Stimulated activated CD8-positive, alpha-beta memory T cell treated with anti-CD3 and anti-CD28 coated beads, Interleukin-12 subunit alpha, Interleukin-12 subunit beta, amount 100 ng/mL, for 4 hours (primary cell): ENCODE measurements around the gene SMIM41.

Experiments
- DNase-seq: peaks from one replicate; pipeline ENCODE4 v3.0.0-alpha.2; 2020; ENCODE audit warnings: low read depth

SMIM41 gene

DNA sequence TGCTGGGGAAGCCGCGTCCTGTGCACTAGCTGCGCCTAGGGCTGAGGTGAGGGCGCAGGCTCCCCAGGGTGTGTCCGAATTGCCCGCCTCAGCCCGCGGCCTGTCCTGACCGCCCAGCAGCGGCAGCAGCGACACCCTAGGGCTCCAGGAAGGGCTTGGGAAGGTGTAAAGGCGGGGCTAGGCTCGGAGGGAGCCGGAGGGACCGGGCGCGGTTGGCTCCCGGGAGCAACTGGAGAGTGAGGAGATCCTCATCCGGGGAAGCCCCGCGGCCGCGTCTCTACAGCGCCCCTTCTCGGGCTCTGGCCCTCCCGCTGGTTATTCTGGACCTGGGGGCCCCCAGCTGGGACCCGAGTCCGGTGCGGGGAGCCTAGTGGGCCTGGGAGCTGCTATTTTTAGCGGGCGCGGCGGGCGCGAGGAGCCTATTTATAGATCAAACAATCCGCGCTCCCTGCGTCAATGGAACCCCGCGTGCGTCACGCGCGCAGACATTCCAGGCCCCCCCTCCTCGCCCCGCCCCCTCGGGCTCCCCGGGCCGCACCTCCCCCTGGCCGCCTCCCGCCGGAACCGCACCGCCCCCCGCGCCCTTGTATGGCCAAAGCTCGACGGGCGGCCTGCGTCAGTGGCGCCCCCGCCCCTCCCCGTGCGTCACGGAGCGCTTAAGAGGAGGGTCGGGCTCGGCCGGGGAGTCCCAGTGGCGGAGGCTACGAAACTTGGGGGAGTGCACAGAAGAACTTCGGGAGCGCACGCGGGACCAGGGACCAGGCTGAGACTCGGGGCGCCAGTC, 28.6 kb upstream of the SMIM41 start, which contains the start of gene NR4A1:
Gene NR4A1, plus strand, starts transcription at position 685 of the 784 bp plus-strand sequence. CDS start 2,887 bp downstream, outside the sequence.
- peak; percentile 100 for DNase-seq

DNA sequence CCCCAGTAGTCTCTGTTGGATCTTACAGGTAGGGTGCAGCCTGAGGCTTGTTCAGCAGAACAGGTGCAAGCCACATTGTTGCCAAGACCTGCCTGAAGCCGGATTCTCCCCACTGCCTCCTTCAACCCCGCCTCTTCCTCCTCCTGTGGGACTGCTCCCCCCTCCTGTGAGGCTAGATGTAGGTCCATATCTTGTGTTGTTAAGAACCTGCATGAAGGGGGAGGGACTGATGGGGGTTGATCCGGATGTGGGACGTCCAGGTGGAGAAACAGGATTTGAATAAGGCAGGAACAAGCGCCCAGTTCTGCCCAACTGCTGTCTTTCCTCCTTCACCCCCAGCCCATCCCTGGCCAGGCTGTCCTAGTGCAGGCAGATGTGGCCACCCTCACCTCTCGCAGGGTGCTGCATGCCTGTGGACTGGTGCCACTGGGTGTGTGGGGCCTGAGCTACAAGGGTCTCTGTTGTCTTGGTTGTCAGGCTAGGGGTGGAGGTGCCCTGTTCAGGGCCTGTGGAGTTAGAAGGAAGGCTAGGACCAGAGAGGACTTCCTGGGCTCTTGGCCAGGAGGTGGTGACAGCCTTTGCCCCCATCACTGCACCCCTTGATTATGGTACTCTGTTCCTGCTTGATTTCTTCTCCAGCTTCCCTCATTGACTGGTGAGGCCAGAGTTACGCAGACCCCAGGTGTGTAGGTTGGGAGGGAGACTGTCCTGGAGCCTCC, 26.9 kb upstream of the SMIM41 start:
- DNase-seq, result no peak

DNA sequence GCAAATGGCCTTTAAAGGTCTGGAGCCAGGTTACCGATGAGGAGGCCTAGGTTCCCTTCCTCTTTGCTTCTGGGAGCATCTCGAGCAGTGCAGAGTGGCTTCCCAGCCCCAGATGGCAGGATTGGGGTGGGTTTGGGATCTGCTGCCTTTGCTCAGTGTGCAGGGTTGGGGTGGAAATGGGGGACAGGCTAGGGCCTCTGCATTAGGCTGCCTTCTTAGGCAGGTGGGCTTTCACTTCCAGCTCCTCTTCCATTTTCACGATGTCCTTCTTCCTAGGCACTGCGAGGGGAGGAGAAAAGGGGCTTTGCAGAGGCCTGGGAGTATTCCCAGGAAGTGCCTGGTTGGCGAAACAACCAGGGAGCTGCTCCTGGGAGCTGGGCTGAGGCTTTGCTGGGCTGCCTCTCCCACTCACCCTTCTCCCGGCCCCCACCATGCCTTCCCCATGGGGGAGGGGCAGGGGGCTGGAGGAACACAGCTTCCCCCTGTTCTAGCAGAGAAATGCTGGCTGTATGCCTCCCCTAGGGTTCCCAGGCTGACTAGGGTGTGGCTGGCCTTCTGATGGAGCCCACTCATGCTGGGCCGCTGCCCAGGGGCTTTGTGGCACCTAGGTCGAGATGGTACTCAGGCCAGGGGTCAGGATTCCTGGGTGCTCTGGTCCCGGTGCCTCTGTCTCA, 25.8 kb upstream of the SMIM41 start:
- DNase-seq, result no peak

DNA sequence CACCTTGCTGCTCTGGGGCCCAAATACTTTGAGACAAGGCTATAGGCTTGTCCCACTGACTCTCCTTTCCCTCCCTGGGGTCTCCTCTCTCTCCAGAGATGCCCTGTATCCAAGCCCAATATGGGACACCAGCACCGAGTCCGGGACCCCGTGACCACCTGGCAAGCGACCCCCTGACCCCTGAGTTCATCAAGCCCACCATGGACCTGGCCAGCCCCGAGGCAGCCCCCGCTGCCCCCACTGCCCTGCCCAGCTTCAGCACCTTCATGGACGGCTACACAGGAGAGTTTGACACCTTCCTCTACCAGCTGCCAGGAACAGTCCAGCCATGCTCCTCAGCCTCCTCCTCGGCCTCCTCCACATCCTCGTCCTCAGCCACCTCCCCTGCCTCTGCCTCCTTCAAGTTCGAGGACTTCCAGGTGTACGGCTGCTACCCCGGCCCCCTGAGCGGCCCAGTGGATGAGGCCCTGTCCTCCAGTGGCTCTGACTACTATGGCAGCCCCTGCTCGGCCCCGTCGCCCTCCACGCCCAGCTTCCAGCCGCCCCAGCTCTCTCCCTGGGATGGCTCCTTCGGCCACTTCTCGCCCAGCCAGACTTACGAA, 25.2 kb upstream of the SMIM41 start:
- no peak for DNase-seq

DNA sequence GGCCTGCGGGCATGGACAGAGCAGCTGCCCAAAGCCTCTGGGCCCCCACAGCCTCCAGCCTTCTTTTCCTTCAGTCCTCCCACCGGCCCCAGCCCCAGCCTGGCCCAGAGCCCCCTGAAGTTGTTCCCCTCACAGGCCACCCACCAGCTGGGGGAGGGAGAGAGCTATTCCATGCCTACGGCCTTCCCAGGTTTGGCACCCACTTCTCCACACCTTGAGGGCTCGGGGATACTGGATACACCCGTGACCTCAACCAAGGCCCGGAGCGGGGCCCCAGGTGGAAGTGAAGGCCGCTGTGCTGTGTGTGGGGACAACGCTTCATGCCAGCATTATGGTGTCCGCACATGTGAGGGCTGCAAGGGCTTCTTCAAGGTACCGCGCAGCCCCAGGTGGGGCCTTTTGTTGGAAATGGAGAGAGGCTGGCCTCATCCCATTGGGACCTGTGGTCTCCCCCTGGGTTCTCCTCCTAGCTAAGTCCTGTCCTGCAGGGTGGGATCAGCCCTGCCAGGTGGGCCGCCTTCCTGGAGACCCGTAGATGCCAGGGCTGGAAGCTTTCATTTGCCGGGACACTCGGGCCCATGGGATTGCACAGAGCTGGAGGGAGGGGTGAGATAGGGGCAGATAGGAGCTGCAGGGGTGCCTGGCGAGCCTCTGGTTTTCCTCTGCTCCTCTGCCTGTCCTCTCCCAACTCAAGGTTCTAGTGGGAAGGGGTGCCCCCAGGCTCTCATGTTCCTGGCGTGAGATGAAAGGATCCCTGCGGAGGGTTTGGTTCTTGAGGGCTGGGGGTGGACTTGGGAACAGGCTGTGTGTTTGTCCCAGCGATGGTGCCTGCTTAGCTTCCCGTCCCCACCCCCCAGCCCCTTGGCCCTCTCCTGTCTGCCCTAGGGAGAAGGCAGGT, 24.4 kb upstream of the SMIM41 start:
- no peak for DNase-seq

DNA sequence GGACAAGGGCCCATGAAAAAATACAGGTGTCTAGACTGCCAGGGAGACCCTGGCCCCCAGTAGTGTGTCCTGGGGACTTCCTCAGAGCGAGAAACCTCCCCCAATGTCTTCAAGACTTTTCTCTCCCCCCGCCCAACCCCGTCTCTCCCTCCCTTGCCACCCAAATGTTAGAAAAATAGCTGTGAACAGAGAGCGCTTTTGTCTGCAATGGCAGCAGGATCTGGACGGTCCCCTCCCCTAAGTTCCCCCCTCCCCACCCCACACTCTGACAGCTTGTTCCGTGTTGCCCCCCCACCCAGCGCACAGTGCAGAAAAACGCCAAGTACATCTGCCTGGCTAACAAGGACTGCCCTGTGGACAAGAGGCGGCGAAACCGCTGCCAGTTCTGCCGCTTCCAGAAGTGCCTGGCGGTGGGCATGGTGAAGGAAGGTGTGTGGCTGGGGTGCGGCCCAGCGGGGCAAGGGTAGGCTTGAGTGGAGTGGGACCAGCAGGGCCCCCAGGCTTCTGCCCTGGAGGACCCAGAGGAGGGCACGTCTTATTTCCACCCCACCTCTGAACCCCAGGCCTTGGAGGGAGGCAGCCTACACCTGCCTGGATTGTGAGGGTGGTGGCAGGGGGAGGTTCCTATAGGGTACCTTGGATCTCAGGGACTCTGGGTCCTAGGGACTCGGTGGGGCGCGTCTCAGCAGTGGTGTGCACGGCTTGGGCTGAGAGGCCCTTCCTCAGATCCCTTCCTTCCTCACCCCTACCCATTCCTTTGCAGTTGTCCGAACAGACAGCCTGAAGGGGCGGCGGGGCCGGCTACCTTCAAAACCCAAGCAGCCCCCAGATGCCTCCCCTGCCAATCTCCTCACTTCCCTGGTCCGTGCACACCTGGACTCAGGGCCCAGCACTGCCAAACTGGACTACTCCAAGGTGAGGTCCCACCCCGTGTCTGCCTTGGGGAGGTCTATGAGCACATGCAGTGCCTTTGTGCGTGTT, 23.5 kb upstream of the SMIM41 start:
- DNase-seq, result no peak

DNA sequence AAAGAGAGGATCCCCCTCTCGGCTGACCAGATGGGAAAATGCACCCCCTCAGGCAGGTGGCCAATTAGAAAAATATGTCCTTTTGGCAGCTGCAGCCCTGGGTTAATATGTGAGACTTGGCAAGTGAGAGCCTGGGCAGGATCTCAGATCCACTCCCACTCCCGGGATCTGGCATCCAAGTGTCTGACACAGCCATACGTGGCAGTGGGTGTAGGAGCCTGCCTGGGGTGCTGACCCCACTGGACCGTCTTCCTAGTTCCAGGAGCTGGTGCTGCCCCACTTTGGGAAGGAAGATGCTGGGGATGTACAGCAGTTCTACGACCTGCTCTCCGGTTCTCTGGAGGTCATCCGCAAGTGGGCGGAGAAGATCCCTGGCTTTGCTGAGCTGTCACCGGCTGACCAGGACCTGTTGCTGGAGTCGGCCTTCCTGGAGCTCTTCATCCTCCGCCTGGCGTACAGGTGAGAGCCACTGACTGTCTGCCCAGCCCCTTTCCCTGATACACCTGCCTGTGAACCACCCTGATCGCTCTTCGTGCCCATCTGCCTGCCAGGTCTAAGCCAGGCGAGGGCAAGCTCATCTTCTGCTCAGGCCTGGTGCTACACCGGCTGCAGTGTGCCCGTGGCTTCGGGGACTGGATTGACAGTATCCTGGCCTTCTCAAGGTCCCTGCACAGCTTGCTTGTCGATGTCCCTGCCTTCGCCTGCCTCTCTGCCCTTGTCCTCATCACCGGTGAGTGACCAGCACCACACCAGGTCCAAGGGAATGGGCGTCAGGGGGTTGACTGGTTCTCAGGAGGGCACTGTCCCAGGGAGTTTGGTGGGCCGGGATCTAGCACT, 22.5 kb upstream of the SMIM41 start:
- DNase-seq, result no peak

DNA sequence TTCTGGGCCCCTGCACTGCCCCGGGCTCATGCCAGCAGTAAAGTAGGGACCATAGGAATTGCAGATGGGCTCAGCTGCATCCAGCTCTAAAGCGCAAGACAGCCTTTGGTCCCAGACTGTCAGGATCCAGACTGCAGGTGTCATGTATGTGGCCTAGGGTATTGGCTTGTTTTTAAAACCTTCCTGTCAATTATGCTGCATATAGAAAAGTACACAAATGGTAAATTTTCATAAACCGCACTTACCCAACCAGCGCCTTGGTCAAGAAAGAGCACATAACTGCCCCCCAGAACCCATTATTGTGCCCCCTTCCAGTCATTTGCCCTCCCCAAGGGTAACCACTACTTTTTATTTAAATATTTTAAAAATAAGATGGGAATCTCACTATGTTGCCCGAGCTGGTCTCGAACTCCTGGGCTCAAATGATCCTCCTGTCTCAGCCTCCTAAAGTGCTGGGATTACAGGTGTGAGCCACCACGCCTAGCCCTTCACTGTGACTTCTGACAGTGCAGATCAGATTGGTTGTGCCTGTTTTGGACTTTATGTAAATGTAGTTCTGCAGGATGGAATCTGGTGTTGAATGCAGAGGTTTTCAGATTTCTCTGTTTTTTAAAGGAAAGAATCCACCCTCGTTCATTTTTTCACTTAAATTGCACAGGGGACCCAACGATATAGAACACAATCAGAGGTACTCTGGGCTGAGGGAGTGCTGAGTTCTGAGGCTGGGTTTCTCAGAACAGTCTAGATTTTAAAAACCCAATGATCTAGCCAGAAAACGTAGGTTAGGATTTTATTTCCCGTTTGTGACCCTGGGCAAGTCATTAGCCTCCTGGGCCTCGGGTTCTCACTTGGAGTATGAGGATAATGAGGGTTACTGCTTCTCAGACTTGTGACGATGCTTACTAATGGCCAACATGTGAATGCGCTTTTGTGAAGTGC, 21.6 kb upstream of the SMIM41 start:
- DNase-seq, result no peak

DNA sequence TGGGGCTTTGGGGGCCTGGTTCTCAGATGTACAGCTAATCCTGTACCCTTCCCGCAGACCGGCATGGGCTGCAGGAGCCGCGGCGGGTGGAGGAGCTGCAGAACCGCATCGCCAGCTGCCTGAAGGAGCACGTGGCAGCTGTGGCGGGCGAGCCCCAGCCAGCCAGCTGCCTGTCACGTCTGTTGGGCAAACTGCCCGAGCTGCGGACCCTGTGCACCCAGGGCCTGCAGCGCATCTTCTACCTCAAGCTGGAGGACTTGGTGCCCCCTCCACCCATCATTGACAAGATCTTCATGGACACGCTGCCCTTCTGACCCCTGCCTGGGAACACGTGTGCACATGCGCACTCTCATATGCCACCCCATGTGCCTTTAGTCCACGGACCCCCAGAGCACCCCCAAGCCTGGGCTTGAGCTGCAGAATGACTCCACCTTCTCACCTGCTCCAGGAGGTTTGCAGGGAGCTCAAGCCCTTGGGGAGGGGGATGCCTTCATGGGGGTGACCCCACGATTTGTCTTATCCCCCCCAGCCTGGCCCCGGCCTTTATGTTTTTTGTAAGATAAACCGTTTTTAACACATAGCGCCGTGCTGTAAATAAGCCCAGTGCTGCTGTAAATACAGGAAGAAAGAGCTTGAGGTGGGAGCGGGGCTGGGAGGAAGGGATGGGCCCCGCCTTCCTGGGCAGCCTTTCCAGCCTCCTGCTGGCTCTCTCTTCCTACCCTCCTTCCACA, 20.7 kb upstream of the SMIM41 start:
- no peak for DNase-seq

DNA sequence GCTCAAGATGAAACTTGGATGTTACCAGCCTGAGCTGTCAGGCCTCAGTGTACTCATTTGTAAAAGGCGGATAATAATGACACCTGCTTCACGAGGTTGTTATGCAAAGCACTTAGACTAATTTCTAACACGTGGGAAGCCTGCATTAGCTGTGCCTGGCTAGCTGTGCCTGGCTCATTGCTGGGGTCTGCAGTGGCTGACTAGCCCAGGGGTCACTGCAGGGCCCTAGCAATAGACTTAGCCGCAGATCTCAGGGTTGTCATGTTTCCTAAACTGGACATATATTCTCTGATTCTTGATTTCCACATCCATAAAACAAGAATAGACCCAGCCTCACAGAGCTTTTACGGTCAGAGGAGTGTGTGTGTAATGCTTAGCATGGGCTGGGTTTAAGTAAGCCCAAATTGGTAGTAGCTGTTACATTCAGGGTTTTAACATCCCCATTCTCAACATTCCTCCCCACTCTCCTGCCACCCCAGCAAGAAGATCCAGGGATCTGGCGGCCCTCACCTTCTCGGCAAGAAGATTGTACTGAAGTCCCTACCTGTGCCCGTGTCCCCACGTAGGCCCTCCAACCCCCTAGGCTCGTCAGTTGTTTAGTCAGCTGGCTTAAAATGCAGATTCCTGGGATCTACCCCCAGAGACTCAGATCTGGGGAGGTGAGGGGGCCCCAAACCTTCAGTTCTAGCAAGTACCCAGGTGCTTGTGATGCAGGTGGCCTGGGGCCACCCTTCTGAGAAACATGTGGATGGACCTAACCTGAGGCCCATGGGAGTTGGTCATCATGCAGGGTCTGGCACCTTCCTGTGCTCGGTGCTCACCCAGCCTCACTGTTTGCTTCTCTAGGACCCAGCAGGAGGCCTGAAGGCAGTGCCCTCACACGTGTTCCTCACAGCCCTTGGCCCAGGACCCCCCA, 19.7 kb upstream of the SMIM41 start:
- DNase-seq, result no peak

DNA sequence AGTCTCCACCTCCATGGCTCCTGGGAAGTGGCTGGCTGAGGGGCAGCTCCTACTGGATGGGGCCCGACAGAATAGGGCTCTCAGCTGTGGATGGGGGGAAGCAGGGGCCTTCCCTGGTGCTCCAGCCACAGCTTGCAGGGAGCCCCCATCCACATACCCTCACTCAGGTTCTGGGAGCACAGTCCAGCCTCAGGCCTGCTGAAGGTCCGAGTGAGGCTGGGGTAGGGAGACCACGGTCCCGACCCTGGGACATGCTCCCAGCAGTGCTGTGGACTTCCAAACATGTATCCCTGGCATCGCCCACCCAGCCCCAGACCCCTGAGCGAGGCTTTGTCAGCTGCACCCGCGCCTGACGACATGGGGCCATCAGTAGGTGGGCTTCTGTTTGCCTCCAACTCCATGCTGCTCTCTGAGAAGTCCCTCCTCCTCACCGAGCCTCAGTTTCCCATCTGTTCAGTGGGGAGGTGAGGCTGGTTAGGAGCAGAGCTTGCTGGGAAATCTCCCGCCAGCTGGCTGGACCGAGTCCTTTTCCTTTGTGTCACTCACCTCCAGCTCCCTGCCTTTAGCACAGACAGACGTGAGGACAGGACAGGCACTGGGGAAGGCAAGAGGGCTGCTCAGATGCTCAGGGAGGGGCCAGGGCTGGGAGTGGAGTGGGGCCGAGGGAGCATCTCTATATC, 18.9 kb upstream of the SMIM41 start:
- DNase-seq, result no peak

DNA sequence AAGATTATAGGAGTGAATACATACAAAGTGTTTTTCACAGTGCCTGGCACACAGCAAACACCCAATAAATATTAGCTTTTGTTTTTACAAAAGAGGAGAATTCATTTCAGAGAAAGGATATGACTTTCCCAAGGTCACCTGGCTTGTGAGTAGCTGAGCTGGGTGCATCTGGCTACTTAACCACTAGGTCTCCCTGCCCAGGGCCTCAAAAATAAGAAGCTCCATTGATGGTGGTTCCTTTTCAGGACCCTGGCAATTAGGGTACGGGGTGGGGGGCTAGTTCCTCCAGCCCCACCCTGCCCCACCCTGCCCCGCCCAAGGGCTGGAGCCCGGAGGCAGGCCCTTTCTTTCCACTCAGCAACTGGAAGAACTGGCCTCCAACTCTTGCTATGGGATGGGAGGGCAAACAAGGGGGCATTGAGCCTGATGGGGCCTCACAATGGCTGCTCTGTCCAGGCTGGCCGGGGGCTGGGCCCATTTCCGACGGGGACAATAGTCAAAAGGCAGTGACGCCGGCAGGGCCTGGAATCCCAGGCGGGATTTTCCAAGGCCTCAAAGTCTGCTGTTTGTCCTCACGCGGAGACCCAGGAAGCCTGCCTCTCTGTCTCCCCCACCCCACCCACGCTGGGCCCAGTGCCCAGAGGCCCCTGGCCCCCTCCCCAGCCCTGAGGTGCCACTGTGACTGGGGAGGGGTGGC, 17.9 kb upstream of the SMIM41 start:
- DNase-seq, result no peak

DNA sequence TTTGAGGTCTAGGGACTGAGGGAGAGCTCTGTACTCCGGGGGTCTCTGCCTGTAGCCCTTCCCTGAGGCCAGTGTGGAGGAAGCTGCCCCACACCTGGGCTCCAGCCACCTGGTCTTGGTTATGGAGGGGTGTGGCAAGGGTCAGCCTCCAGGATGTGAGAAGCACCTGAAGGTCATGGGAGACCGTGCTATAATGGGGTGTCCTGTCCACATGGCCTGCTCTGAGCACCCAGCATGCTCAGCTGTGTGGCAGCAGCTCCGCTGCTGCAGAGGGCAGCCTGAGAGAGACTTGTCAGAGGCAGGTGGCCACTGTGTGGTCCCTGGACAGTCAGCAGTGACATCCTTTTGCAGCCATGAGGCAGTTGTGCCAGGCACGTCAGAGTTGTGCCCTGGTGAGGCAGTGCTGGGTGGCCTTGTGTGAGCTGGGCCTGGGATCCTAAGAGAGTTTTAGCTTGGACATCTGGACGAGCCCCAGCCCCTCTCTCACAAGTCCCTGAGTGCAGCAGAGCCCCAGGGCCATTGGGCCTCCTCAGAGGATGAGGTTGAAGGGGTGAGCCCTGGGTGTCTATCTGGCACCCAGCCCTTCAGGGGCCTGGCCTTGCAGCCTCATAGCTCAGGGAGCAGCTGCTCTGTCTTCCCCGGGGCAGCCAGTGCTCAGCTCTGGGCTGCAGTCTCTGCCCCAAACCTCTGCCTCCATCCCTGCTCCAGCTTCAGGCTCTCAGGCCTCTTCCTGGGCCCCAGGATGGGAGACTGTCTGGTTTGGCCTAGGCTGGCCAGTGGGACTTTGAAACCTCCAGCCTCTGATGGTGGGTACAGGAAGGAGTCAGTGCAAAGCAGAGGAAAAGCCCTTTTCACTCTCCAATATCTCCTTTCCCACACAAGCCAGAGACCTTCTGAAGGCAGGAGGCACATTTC, 17.1 kb upstream of the SMIM41 start:
- DNase-seq, result no peak
